HEK293 (cell line): Measurements from ENCODE around the gene S100A6.
A peak's percentile ranks its signal among the peaks of the same experiment; 100 is the strongest.

Experiments used
- BCL11A ChIP-seq: fragments of 450-650 bp; formaldehyde crosslinking; IDR thresholded peaks from 2 replicates; pipeline ENCODE4 v1.5.1; 2016; ENCODE audit warnings: low read depth, missing biosample characterization, missing genetic modification characterization
- GLI4 ChIP-seq: fragments of 450-650 bp; formaldehyde crosslinking; IDR thresholded peaks from 2 replicates; pipeline ENCODE4 v1.5.1; 2016; ENCODE audit warnings: missing biosample characterization, missing genetic modification characterization
- GLIS2 ChIP-seq: fragments of 450-650 bp; formaldehyde crosslinking; IDR thresholded peaks from 2 replicates; pipeline ENCODE4 v1.5.1; 2016; ENCODE audit warnings: missing biosample characterization, missing genetic modification characterization
- HOXC10 ChIP-seq: sonication (generic); formaldehyde crosslinking; IDR thresholded peaks from 2 replicates; pipeline ENCODE4 v1.8.1; 2023; ENCODE audit warnings: mild to moderate bottlenecking, missing genetic modification reagents
- KLF7 ChIP-seq: fragments of 450-650 bp; formaldehyde crosslinking; IDR thresholded peaks from 2 replicates; pipeline ENCODE4 v1.5.1; 2016; ENCODE audit warnings: missing biosample characterization, missing genetic modification characterization, borderline replicate concordance
- SCRT1 ChIP-seq: fragments of 450-650 bp; formaldehyde crosslinking; IDR thresholded peaks from 2 replicates; pipeline ENCODE4 v1.5.1; 2016; ENCODE audit warnings: missing biosample characterization, missing genetic modification characterization, borderline replicate concordance
- SP7 ChIP-seq: fragments of 450-650 bp; formaldehyde crosslinking; IDR thresholded peaks from 2 replicates; pipeline ENCODE4 v1.5.1; 2016; ENCODE audit warnings: missing biosample characterization, missing genetic modification characterization
- ZBTB1 ChIP-seq: fragments of 450-650 bp; formaldehyde crosslinking; IDR thresholded peaks from 2 replicates; pipeline ENCODE4 v1.5.1; 2016; ENCODE audit warnings: missing biosample characterization, missing genetic modification characterization
- ZFHX2 ChIP-seq: fragments of 450-650 bp; formaldehyde crosslinking; conservative IDR thresholded peaks from 2 replicates; pipeline ENCODE4 v1.5.1; 2016; ENCODE audit warnings: missing biosample characterization, missing genetic modification characterization
- ZFP41 ChIP-seq: fragments of 450-650 bp; formaldehyde crosslinking; IDR thresholded peaks from 2 replicates; pipeline ENCODE4 v1.5.1; 2016; ENCODE audit warnings: missing biosample characterization, missing genetic modification characterization, borderline replicate concordance
- ZNF133 ChIP-seq: fragments of 450-650 bp; formaldehyde crosslinking; IDR thresholded peaks from 2 replicates; pipeline ENCODE4 v1.5.1; 2016; ENCODE audit warnings: missing biosample characterization, missing genetic modification characterization
- ZNF155 ChIP-seq: fragments of 450-650 bp; formaldehyde crosslinking; IDR thresholded peaks from 2 replicates; pipeline ENCODE4 v1.5.1; 2016; ENCODE audit warnings: missing biosample characterization, missing genetic modification characterization
- ZNF175 ChIP-seq: fragments of 450-650 bp; formaldehyde crosslinking; IDR thresholded peaks from 2 replicates; pipeline ENCODE4 v1.5.1; 2016; ENCODE audit warnings: missing biosample characterization, missing genetic modification characterization
- ZNF202 ChIP-seq: fragments of 450-650 bp; formaldehyde crosslinking; IDR thresholded peaks from 2 replicates; pipeline ENCODE4 v1.5.1; 2016; ENCODE audit warnings: missing biosample characterization, missing genetic modification characterization, borderline replicate concordance
- ZNF214 ChIP-seq: fragments of 450-650 bp; formaldehyde crosslinking; IDR thresholded peaks from 2 replicates; pipeline ENCODE4 v1.5.1; 2017; ENCODE audit warnings: missing biosample characterization, mild to moderate bottlenecking, missing genetic modification characterization, borderline replicate concordance
- ZNF23 ChIP-seq: fragments of 450-650 bp; formaldehyde crosslinking; IDR thresholded peaks from 2 replicates; pipeline ENCODE4 v1.5.1; 2016; ENCODE audit warnings: missing biosample characterization, missing genetic modification characterization, borderline replicate concordance
- ZNF24 ChIP-seq: fragments of 450-650 bp; formaldehyde crosslinking; IDR thresholded peaks from 2 replicates; pipeline ENCODE4 v1.5.1; 2016; ENCODE audit warnings: missing biosample characterization, missing genetic modification characterization
- ZNF248 ChIP-seq: fragments of 450-650 bp; formaldehyde crosslinking; IDR thresholded peaks from 2 replicates; pipeline ENCODE4 v1.5.1; 2017; ENCODE audit warnings: missing biosample characterization, missing genetic modification characterization
- ZNF292 ChIP-seq: fragments of 450-650 bp; formaldehyde crosslinking; IDR thresholded peaks from 2 replicates; pipeline ENCODE4 v1.5.1; 2016; ENCODE audit warnings: low read depth, missing biosample characterization, missing genetic modification characterization, borderline replicate concordance
- ZNF341 ChIP-seq: fragments of 450-650 bp; formaldehyde crosslinking; IDR thresholded peaks from 2 replicates; pipeline ENCODE4; 2016; ENCODE audit warnings: low read depth, missing biosample characterization, missing genetic modification characterization
- ZNF37A ChIP-seq: fragments of 450-650 bp; IDR thresholded peaks from 2 replicates; pipeline ENCODE4 v1.5.1; 2018; ENCODE audit warnings: missing biosample characterization, missing genetic modification characterization
- ZNF473 ChIP-seq: fragments of 450-650 bp; formaldehyde crosslinking; IDR thresholded peaks from 2 replicates; pipeline ENCODE4 v1.5.1; 2017; ENCODE audit warnings: missing biosample characterization, missing genetic modification characterization
- ZNF521 ChIP-seq: fragments of 450-650 bp; formaldehyde crosslinking; IDR thresholded peaks from 2 replicates; pipeline ENCODE4 v1.5.1; 2017; ENCODE audit warnings: missing biosample characterization, mild to moderate bottlenecking, missing genetic modification characterization
- ZNF549 ChIP-seq: fragments of 450-650 bp; IDR thresholded peaks from 2 replicates; pipeline ENCODE4 v1.5.1; 2018; ENCODE audit warnings: missing biosample characterization, missing genetic modification characterization, mild to moderate bottlenecking, inconsistent platforms, moderate library complexity
- ZNF560 ChIP-seq: fragments of 450-650 bp; formaldehyde crosslinking; IDR thresholded peaks from 2 replicates; pipeline ENCODE4 v1.5.1; 2017; ENCODE audit warnings: missing biosample characterization, missing genetic modification characterization, borderline replicate concordance
- ZNF561 ChIP-seq: fragments of 450-650 bp; IDR thresholded peaks from 2 replicates; pipeline ENCODE4 v1.5.1; 2018; ENCODE audit warnings: missing biosample characterization, missing genetic modification characterization, borderline replicate concordance
- ZNF701 ChIP-seq: fragments of 450-650 bp; formaldehyde crosslinking; IDR thresholded peaks from 2 replicates; pipeline ENCODE4 v1.5.1; 2016; ENCODE audit warnings: missing biosample characterization, missing genetic modification characterization
- ZNF776 ChIP-seq: fragments of 450-650 bp; formaldehyde crosslinking; IDR thresholded peaks from 2 replicates; pipeline ENCODE4 v1.5.0; 2017; ENCODE audit warnings: missing biosample characterization, missing genetic modification characterization, borderline replicate concordance
- ZNF837 ChIP-seq: fragments of 450-650 bp; formaldehyde crosslinking; IDR thresholded peaks from 2 replicates; pipeline ENCODE4 v1.5.1; 2016; ENCODE audit warnings: missing biosample characterization, missing genetic modification characterization
- ZNF843 ChIP-seq: fragments of 450-650 bp; formaldehyde crosslinking; IDR thresholded peaks from 2 replicates; pipeline ENCODE4 v1.5.1; 2016; ENCODE audit warnings: missing biosample characterization, missing genetic modification characterization
- TF ChIP-seq, protein P1 (sequence below): fragments of 450-650 bp; formaldehyde crosslinking; IDR thresholded peaks from 2 replicates; pipeline ENCODE4; 2016; ENCODE audit warnings: missing biosample characterization, missing genetic modification characterization
- TF ChIP-seq, protein P2 (sequence below): fragments of 450-650 bp; formaldehyde crosslinking; IDR thresholded peaks from 2 replicates; pipeline ENCODE4 v1.5.1; 2017; ENCODE audit warnings: missing biosample characterization, missing genetic modification characterization
- TF ChIP-seq, protein P3 (sequence below): fragments of 450-650 bp; formaldehyde crosslinking; IDR thresholded peaks from 2 replicates; pipeline ENCODE4 v1.5.1; 2016; ENCODE audit warnings: missing biosample characterization, missing genetic modification characterization, borderline replicate concordance
- TF ChIP-seq, protein P4 (sequence below): fragments of 450-650 bp; formaldehyde crosslinking; IDR thresholded peaks from 2 replicates; pipeline ENCODE4 v1.5.1; 2016; ENCODE audit warnings: missing biosample characterization, missing genetic modification characterization

The S100A6 gene

DNA sequence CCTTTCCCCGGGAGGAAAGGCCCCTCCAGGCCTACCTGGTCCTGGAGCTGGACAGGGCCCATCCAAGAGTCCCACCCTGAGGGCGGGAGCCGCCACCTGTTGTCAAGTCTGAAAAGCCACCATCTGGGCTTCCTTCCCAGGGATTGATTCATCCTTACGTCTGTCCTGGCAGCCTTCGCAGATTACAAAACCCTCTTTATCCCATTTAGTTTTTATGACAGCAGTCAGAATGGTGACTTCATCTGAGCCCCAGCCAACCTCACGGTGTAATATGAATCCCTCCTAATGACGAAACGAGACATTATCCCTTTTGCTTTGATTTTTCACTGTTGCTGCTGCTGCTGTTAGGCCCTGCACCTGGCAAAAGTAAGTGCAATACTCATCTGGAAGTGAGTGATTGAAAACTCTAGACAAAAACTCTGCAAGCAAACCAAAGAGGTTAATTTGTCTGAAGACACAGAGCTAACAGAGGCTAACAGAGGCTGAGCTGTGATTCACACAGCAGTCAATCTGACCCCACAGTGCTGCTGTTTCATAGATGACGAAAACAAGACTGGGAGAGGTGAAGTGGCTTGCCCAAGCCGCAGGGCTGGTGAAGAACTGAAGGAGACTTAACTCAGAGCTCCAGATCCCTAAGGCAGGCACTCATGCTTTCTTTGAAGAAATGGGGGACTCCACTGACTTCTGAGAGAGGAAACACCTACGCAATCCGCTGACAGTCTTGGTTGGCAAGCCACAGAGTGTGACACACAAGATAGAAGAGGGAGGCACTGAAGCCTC, 45.3 kb downstream of the S100A6 start (continued):
- TF ChIP-seq BCL11A (peak; percentile 74), ZNF23 (no peak), ZNF549 (tag by site-specific recombination) (no peak), ZFP41 (tag by site-specific recombination) (no peak), ZNF776 (tag by site-specific recombination) (no peak), ZNF24 (tag by site-specific recombination) (peak; percentile 86), GLIS2 (no peak), ZNF843 (peak; percentile 89), SCRT1 (tag by site-specific recombination) (peak; percentile 89), SP7 (tag by site-specific recombination) (peak; percentile 92), GLI4 (tag by site-specific recombination) (no peak), ZNF133 (no peak), ZNF837 (no peak), ZNF521 (no peak), ZNF292 (tag by site-specific recombination) (no peak), ZNF560 (no peak), KLF7 (tag by site-specific recombination) (no peak), HOXC10 (no peak), ZNF701 (no peak), ZNF155 (no peak), ZNF248 (tag by site-specific recombination) (no peak), ZNF341 (tag by site-specific recombination) (no peak), ZBTB1 (tag by site-specific recombination) (peak; percentile 66; the same call in 1 of the 2 replicates), ZNF202 (tag by site-specific recombination) (no peak), ZNF561 (tag by site-specific recombination) (peak; percentile 63; the same call in 1 of the 2 replicates), ZFHX2 (tag by site-specific recombination) (no peak), ZNF175 (tag by site-specific recombination) (no peak), ZNF473 (no peak), ZNF37A (no peak), ZNF214 (tag by site-specific recombination) (no peak)
- TF ChIP-seq, protein P1, sequence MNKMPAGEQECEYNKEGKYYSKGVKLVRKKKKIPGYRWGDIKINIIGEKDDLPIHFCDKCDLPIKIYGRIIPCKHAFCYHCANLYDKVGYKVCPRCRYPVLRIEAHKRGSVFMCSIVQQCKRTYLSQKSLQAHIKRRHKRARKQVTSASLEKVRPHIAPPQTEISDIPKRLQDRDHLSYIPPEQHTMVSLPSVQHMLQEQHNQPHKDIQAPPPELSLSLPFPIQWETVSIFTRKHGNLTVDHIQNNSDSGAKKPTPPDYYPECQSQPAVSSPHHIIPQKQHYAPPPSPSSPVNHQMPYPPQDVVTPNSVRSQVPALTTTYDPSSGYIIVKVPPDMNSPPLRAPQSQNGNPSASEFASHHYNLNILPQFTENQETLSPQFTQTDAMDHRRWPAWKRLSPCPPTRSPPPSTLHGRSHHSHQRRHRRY (tag by site-specific recombination) = no peak
- TF ChIP-seq, protein P2, sequence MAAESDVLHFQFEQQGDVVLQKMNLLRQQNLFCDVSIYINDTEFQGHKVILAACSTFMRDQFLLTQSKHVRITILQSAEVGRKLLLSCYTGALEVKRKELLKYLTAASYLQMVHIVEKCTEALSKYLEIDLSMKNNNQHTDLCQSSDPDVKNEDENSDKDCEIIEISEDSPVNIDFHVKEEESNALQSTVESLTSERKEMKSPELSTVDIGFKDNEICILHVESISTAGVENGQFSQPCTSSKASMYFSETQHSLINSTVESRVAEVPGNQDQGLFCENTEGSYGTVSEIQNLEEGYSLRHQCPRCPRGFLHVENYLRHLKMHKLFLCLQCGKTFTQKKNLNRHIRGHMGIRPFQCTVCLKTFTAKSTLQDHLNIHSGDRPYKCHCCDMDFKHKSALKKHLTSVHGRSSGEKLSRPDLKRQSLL (tag by site-specific recombination) = no peak
- TF ChIP-seq, protein P3, sequence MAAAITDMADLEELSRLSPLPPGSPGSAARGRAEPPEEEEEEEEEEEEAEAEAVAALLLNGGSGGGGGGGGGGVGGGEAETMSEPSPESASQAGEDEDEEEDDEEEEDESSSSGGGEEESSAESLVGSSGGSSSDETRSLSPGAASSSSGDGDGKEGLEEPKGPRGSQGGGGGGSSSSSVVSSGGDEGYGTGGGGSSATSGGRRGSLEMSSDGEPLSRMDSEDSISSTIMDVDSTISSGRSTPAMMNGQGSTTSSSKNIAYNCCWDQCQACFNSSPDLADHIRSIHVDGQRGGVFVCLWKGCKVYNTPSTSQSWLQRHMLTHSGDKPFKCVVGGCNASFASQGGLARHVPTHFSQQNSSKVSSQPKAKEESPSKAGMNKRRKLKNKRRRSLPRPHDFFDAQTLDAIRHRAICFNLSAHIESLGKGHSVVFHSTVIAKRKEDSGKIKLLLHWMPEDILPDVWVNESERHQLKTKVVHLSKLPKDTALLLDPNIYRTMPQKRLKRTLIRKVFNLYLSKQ (tag by site-specific recombination) = no peak
- TF ChIP-seq, protein P4, sequence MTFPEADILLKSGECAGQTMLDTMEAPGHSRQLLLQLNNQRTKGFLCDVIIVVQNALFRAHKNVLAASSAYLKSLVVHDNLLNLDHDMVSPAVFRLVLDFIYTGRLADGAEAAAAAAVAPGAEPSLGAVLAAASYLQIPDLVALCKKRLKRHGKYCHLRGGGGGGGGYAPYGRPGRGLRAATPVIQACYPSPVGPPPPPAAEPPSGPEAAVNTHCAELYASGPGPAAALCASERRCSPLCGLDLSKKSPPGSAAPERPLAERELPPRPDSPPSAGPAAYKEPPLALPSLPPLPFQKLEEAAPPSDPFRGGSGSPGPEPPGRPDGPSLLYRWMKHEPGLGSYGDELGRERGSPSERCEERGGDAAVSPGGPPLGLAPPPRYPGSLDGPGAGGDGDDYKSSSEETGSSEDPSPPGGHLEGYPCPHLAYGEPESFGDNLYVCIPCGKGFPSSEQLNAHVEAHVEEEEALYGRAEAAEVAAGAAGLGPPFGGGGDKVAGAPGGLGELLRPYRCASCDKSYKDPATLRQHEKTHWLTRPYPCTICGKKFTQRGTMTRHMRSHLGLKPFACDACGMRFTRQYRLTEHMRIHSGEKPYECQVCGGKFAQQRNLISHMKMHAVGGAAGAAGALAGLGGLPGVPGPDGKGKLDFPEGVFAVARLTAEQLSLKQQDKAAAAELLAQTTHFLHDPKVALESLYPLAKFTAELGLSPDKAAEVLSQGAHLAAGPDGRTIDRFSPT (tag by site-specific recombination) = peak; percentile 95
